Naive thymus-derived CD4-positive, alpha-beta T cell (primary cell): ENCODE results near the gene SH3RF3. TPM values are rescaled to one million over a fixed set of nuclear protein-coding genes. Genes with fewer than 3 reads are reported as not detected.
A peak's percentile ranks its signal among the peaks of the same experiment; 100 is the strongest.

Experiments
- ATAC-seq: fragments of 150-1000 bp; cut with Tn5 transposase; 2 replicates; pipeline ENCODE4 v1.10.0; 2021; ENCODE audit warnings: mild to moderate bottlenecking, moderate library complexity
- CTCF ChIA-PET: fragments of 350-600 bp; sonication (Branson Sonifier 250); formaldehyde crosslinking; loops from one replicate; lab custom pipeline; 2021; ENCODE audit warnings: antibody characterized with exemption; lab: Charles Lee
- POLR2A ChIA-PET: fragments of 350-600 bp; sonication (Branson Sonifier 250); formaldehyde crosslinking; loops from one replicate; lab custom pipeline; 2021; ENCODE audit warnings: antibody characterized with exemption, inconsistent platforms; lab: Charles Lee
- DNase-seq, 9 donors: peaks; one replicate each; pipeline versions ENCODE4 v3.0.0 to v3.0.0-alpha.2; 2020 to 2022; ENCODE audit warnings: mixed read lengths in 1 of 9
- H3K27ac ChIP-seq: one replicate; pipeline ENCODE4 v1.7.0; 2013; ENCODE audit warnings: mild to moderate bottlenecking, low read depth, low read length, moderate library complexity
- H3K27me3 ChIP-seq, 2 donors: one replicate each; pipeline ENCODE4 v1.7.0; 2013; ENCODE audit warnings: low read length in 2 of 2, mild to moderate bottlenecking in 2 of 2, moderate library complexity in 2 of 2; ENCODE audit not compliant: control insufficient read depth in 2 of 2, insufficient read depth in 2 of 2
- H3K36me3 ChIP-seq, 3 experiments: 1 replicate in 2 of 3; 2 replicates in 1 of 3; pipeline ENCODE4 v1.7.0; 2013; ENCODE audit warnings: low read length in 3 of 3, mild to moderate bottlenecking in 3 of 3, moderate library complexity in 1 of 3; ENCODE audit not compliant: insufficient read depth in 3 of 3, control insufficient read depth in 2 of 3
- H3K4me1 ChIP-seq, 2 donors: one replicate each; pipeline ENCODE4 v1.7.0; 2013; ENCODE audit warnings: low read length in 2 of 2, mild to moderate bottlenecking in 2 of 2, moderate library complexity in 1 of 2; ENCODE audit not compliant: control insufficient read depth in 2 of 2, insufficient read depth in 2 of 2
- H3K4me3 ChIP-seq: 2 replicates; pipeline ENCODE4 v1.7.0; 2013; ENCODE audit warnings: mild to moderate bottlenecking, low read length
- H3K9me3 ChIP-seq, 3 experiments: 1 replicate in 2 of 3; 2 replicates in 1 of 3; pipeline ENCODE4 v1.7.0; 2013; ENCODE audit warnings: low read length in 3 of 3; ENCODE audit not compliant: control insufficient read depth in 2 of 3
- H3K27ac Mint-ChIP-seq, 9 donors: one replicate each; pipeline ENCODE4 v1.8.0; 2020 to 2022; ENCODE audit warnings: mixed read lengths in 9 of 9, mild to moderate bottlenecking in 8 of 9, moderate library complexity in 5 of 9, inconsistent platforms in 2 of 9
- H3K27me3 Mint-ChIP-seq, 5 donors: one replicate each; pipeline ENCODE4 v1.8.0; 2021 to 2022; ENCODE audit warnings: mixed read lengths in 5 of 5, mild to moderate bottlenecking in 1 of 5
- H3K36me3 Mint-ChIP-seq, 5 donors: one replicate each; pipeline ENCODE4 v1.8.0; 2020 to 2022; ENCODE audit warnings: mixed read lengths in 5 of 5, mild to moderate bottlenecking in 3 of 5, inconsistent platforms in 1 of 5
- H3K4me1 Mint-ChIP-seq, 7 donors: one replicate each; pipeline ENCODE4 v1.8.0; 2020 to 2022; ENCODE audit warnings: mixed read lengths in 7 of 7, mild to moderate bottlenecking in 3 of 7, inconsistent platforms in 1 of 7
- H3K4me3 Mint-ChIP-seq, 10 donors: one replicate each; pipeline ENCODE4 v1.8.0; 2020 to 2022; ENCODE audit warnings: mild to moderate bottlenecking in 10 of 10, mixed read lengths in 10 of 10, moderate library complexity in 6 of 10, inconsistent platforms in 2 of 10
- H3K9me3 Mint-ChIP-seq, 11 donors: one replicate each; pipeline ENCODE4 v1.8.0; 2020 to 2022; ENCODE audit warnings: mixed read lengths in 11 of 11, mild to moderate bottlenecking in 4 of 11, inconsistent platforms in 1 of 11, moderate library complexity in 1 of 11
- intact Hi-C, 2 donors: fragments of 100-400 bp; cut with micrococcal nuclease; formaldehyde crosslinking; loops; one replicate each; pipeline ENCODE4 v1.15.1; 2023
- polyA plus RNA-seq, 2 donors: library from polyadenylated mRNA; unstranded; fragments of 300-500 nt; fragmentation: Illumina TruSeq; gene quantifications; one replicate each; pipeline ENCODE4 v1.2.3, GENCODE V29; 2021
- total RNA-seq, 6 experiments: library from RNA in 5 of 6; stranded (reverse) in 5 of 6; gene quantifications; 1 replicate in 5 of 6; 2 replicates in 1 of 6; pipeline ENCODE4 v1.2.3 and lab custom pipeline; 2021 to 2026

The SH3RF3 gene
- total and polyA plus RNA-seq, 7 experiments from 2014 or later, result 0.19 to 11.5 (median 4.8) TPM

GRCh38 chr2:109393662-109393972 is 264.6 kb downstream of the SH3RF3 start:
- H3K27me3 Mint-ChIP-seq, result peaks cover 0 to 3% (median 0%) of the 10 kb centered on the region in 5 donors
- H3K9me3 ChIP-seq, result no peaks in the 10 kb centered on the region
- H3K4me1 Mint-ChIP-seq, result peaks cover 3 to 28% (median 27%) of the 10 kb centered on the region in 7 donors
- H3K4me3 ChIP-seq, result no peak overlapping the region
- ATAC-seq, result no peak
- peaks cover 0 to 9% (median 0%) of the 10 kb centered on the region in 5 donors for H3K36me3 Mint-ChIP-seq
- ChIA-PET CTCF (interaction anchor here (0.8 kb wide), 1 partner anchor 175 kb away, joined by 3 read pairs; no protein-coding TSS in a partner anchor), POLR2A (no interaction called here)
- H3K27ac ChIP-seq, result no peak overlapping the region
- no peak overlapping the region for H3K4me3 Mint-ChIP-seq
- H3K27ac Mint-ChIP-seq, result peak overlapping the region in 1 of 9 donors; percentile 51
- intact Hi-C loops, result no loop called here
- H3K36me3 ChIP-seq, result no peaks in the 10 kb centered on the region
- peaks cover 0 to 7% of the 10 kb centered on the region in 2 donors for H3K4me1 ChIP-seq
- H3K9me3 Mint-ChIP-seq, result no peaks in the 10 kb centered on the region
- no peaks in the 10 kb centered on the region for H3K27me3 ChIP-seq
- DNase-seq, result no peak

- CTCF ChIA-PET, result no interaction called here
- Histone ChIP-seq H3K36me3 (peaks cover 0 to 7% (median 0%) of the 10 kb centered on the region in 3 experiments), H3K27me3 (no peaks in the 10 kb centered on the region), H3K4me1 (peaks cover 0 to 7% of the 10 kb centered on the region in 2 donors), H3K9me3 (no peaks in the 10 kb centered on the region), H3K4me3 (no peak overlapping the region), H3K27ac (no peak overlapping the region)
- intact Hi-C loops, result no loop called here
- Mint-ChIP-seq H3K27me3 (peaks cover 0 to 3% (median 0%) of the 10 kb centered on the region in 5 donors), H3K9me3 (no peaks in the 10 kb centered on the region), H3K27ac (peak overlapping the region in 4 of 9 donors; percentile 14 to 59 (median 44)), H3K4me1 (peaks cover 3 to 28% (median 24%) of the 10 kb centered on the region in 7 donors), H3K36me3 (peaks cover 0 to 16% (median 5%) of the 10 kb centered on the region in 5 donors), H3K4me3 (peak overlapping the region in 1 of 10 donors; percentile 30)
- no peak for DNase-seq
- ATAC-seq, result no peak
- POLR2A ChIA-PET, result no interaction called here
Measured at GRCh38 chr2:109395494-109396201, 266.6 kb downstream of the SH3RF3 start.

GRCh38 chr2:109396202-109397180 is 267.5 kb downstream of the SH3RF3 start:
- H3K27ac Mint-ChIP-seq, result peak overlapping the region in 6 of 9 donors; percentile 14 to 78 (median 52)
- POLR2A ChIA-PET, result no interaction called here
- DNase-seq, result peak in 4 of 9 donors; percentile 6 to 13 (median 8)

GRCh38 chr2:109397893-109398292 is 268.9 kb downstream of the SH3RF3 start:
- ATAC-seq (no peak), DNase-seq (no peak)
- Histone ChIP-seq H3K9me3 (no peaks in the 10 kb centered on the region), H3K36me3 (peaks cover 0 to 7% (median 0%) of the 10 kb centered on the region in 3 experiments), H3K4me1 (peaks cover 0 to 7% of the 10 kb centered on the region in 2 donors), H3K4me3 (no peak overlapping the region), H3K27ac (no peak overlapping the region), H3K27me3 (no peaks in the 10 kb centered on the region)
- Mint-ChIP-seq H3K36me3 (peaks cover 0 to 25% (median 5%) of the 10 kb centered on the region in 5 donors), H3K9me3 (no peaks in the 10 kb centered on the region), H3K27me3 (peaks cover 0 to 3% (median 0%) of the 10 kb centered on the region in 5 donors), H3K4me3 (no peak overlapping the region), H3K4me1 (peaks cover 3 to 29% (median 27%) of the 10 kb centered on the region in 7 donors), H3K27ac (no peak overlapping the region)
- ChIA-PET POLR2A (no interaction called here), CTCF (interaction anchor here (0.8 kb wide), 1 partner anchor 10 kb away, joined by 3 read pairs; no protein-coding TSS in a partner anchor)
- intact Hi-C loops, result no loop called here

More at GRCh38 chr2:109396202-109397180, 267.5 kb downstream of the SH3RF3 start:
- Histone ChIP-seq H3K4me3 (no peak overlapping the region), H3K27me3 (no peaks in the 10 kb centered on the region), H3K9me3 (no peaks in the 10 kb centered on the region), H3K36me3 (peaks cover 0 to 7% (median 0%) of the 10 kb centered on the region in 3 experiments), H3K4me1 (peaks cover 0 to 7% of the 10 kb centered on the region in 2 donors), H3K27ac (no peak overlapping the region)
- intact Hi-C loops, result no loop called here
- peaks cover 0 to 3% (median 0%) of the 10 kb centered on the region in 5 donors for H3K27me3 Mint-ChIP-seq
- H3K4me1 Mint-ChIP-seq, result peaks cover 3 to 28% (median 24%) of the 10 kb centered on the region in 7 donors
- H3K9me3 Mint-ChIP-seq, result no peaks in the 10 kb centered on the region
- peaks cover 0 to 18% (median 5%) of the 10 kb centered on the region in 5 donors for H3K36me3 Mint-ChIP-seq
- CTCF ChIA-PET, result no interaction called here
- H3K4me3 Mint-ChIP-seq, result peak overlapping the region in 2 of 10 donors; percentile 30 to 60
- ATAC-seq, result peak; percentile 20

GRCh38 chr2:109398366-109399015 is 269.5 kb downstream of the SH3RF3 start:
- H3K36me3 Mint-ChIP-seq, result peaks cover 0 to 25% (median 5%) of the 10 kb centered on the region in 5 donors
- H3K9me3 Mint-ChIP-seq, result no peaks in the 10 kb centered on the region
- ATAC-seq (no peak), DNase-seq (no peak)
- Histone ChIP-seq H3K27ac (no peak overlapping the region), H3K36me3 (peaks cover 0 to 7% (median 0%) of the 10 kb centered on the region in 3 experiments), H3K4me1 (peaks cover 0 to 7% of the 10 kb centered on the region in 2 donors), H3K4me3 (no peak overlapping the region), H3K27me3 (no peaks in the 10 kb centered on the region), H3K9me3 (no peaks in the 10 kb centered on the region)
- peaks cover 0 to 3% (median 0%) of the 10 kb centered on the region in 5 donors for H3K27me3 Mint-ChIP-seq
- no peak overlapping the region for H3K4me3 Mint-ChIP-seq
- peaks cover 3 to 29% (median 27%) of the 10 kb centered on the region in 7 donors for H3K4me1 Mint-ChIP-seq
- H3K27ac Mint-ChIP-seq, result no peak overlapping the region
- ChIA-PET CTCF (interaction anchor here (0.7 to 0.8 kb wide), 2 partner anchors 10 to 68 kb away, joined by 3 to 4 read pairs; no protein-coding TSS in a partner anchor), POLR2A (no interaction called here)
- intact Hi-C loops, result no loop called here

- Mint-ChIP-seq H3K4me1 (peaks cover 3 to 29% (median 27%) of the 10 kb centered on the region in 7 donors), H3K36me3 (peaks cover 0 to 24% (median 5%) of the 10 kb centered on the region in 5 donors), H3K27ac (no peak overlapping the region), H3K9me3 (no peaks in the 10 kb centered on the region), H3K27me3 (peaks cover 0 to 3% (median 0%) of the 10 kb centered on the region in 5 donors), H3K4me3 (no peak overlapping the region)
- ChIA-PET POLR2A (no interaction called here), CTCF (interaction anchor here (0.7 kb wide), 1 partner anchor 68 kb away, joined by 4 read pairs; no protein-coding TSS in a partner anchor)
- Histone ChIP-seq H3K27ac (no peak overlapping the region), H3K4me3 (no peak overlapping the region), H3K27me3 (no peaks in the 10 kb centered on the region), H3K4me1 (peaks cover 0 to 7% of the 10 kb centered on the region in 2 donors), H3K9me3 (no peaks in the 10 kb centered on the region), H3K36me3 (peaks cover 0 to 7% (median 0%) of the 10 kb centered on the region in 3 experiments)
- intact Hi-C loops, result no loop called here
- no peak for DNase-seq
- ATAC-seq, result no peak
Measured at GRCh38 chr2:109399066-109399465, 270.1 kb downstream of the SH3RF3 start.
